CD14-positive monocyte (primary cell): ENCODE data around the gene OPA1. TPM values are rescaled to one million over a fixed set of nuclear protein-coding genes. Genes with fewer than 3 reads are reported as not detected.

ENCODE experiments used
- DNase-seq, 3 donors: peaks; one replicate each; pipeline ENCODE4 v3.0.0-alpha.2; 2011 to 2022
- H2AFZ ChIP-seq: 2 replicates; pipeline ENCODE4 v1.6.0; 2012; ENCODE audit warnings: mild to moderate bottlenecking, low read depth, low read length, inconsistent platforms; ENCODE audit not compliant: insufficient read depth, poor library complexity, severe bottlenecking
- H3K27ac ChIP-seq, 2 donors: 1 replicate in 1 of 2; 2 replicates in 1 of 2; pipeline ENCODE4 v1.5.1; 2012 to 2013; ENCODE audit warnings: low read length in 2 of 2, control low read depth in 1 of 2, inconsistent platforms in 1 of 2, low read depth in 1 of 2, mild to moderate bottlenecking in 1 of 2
- H3K27me3 ChIP-seq, 2 donors: one replicate each; pipeline versions ENCODE4 v1.6.0 to v1.6.1; 2011 to 2013; ENCODE audit warnings: low read length in 2 of 2; ENCODE audit not compliant: control insufficient read depth in 2 of 2, insufficient read depth in 2 of 2
- H3K36me3 ChIP-seq, 2 donors: replicated peaks in 1 of 2; 1 replicate in 1 of 2; 2 replicates in 1 of 2; pipeline versions ENCODE4 v1.5.1 to v1.6.1; 2012 to 2013; ENCODE audit warnings: low read length in 2 of 2, control low read depth in 1 of 2, inconsistent platforms in 1 of 2, mild to moderate bottlenecking in 1 of 2; ENCODE audit not compliant: insufficient read depth in 2 of 2, control insufficient read depth in 1 of 2
- H3K4me1 ChIP-seq, 2 donors: 1 replicate in 1 of 2; 2 replicates in 1 of 2; pipeline versions ENCODE4 v1.5.1 to v1.6.1; 2012 to 2013; ENCODE audit warnings: low read length in 2 of 2, control low read depth in 1 of 2, inconsistent platforms in 1 of 2, mild to moderate bottlenecking in 1 of 2, moderate library complexity in 1 of 2; ENCODE audit not compliant: insufficient read depth in 2 of 2, control insufficient read depth in 1 of 2
- H3K4me2 ChIP-seq: replicated peaks from 2 replicates; pipeline ENCODE3; 2012; ENCODE audit warnings: low read length, moderate library complexity, mild to moderate bottlenecking; ENCODE audit not compliant: poor library complexity, severe bottlenecking; ENCODE audit errors: extremely low read depth
- H3K4me3 ChIP-seq, 3 experiments: fragments of 200-600 bp in 1 of 3; sonication (generic) in 1 of 3; replicated peaks in 1 of 3; 1 replicate in 2 of 3; 2 replicates in 1 of 3; pipeline ENCODE4 v1.5.1; 2011 to 2013; ENCODE audit warnings: low read length in 3 of 3, mild to moderate bottlenecking in 3 of 3, control low read depth in 2 of 3, low read depth in 2 of 3, inconsistent platforms in 1 of 3, moderate library complexity in 1 of 3
- H3K79me2 ChIP-seq: 2 replicates; pipeline ENCODE4 v1.6.0; 2012; ENCODE audit warnings: mild to moderate bottlenecking, control low read depth, inconsistent platforms, low read length, moderate library complexity; ENCODE audit not compliant: insufficient read depth
- H3K9ac ChIP-seq: 2 replicates; pipeline ENCODE4 v1.6.0; 2017; ENCODE audit warnings: low read length, mild to moderate bottlenecking; ENCODE audit not compliant: insufficient read depth, poor library complexity, severe bottlenecking
- H3K9me3 ChIP-seq, 2 donors: replicated peaks in 1 of 2; 1 replicate in 1 of 2; 2 replicates in 1 of 2; pipeline versions ENCODE4 v1.5.1 to v1.6.1; 2012 to 2013; ENCODE audit warnings: low read length in 2 of 2, control low read depth in 1 of 2; ENCODE audit not compliant: control insufficient read depth in 1 of 2, insufficient read depth in 1 of 2
- H4K20me1 ChIP-seq: 2 replicates; pipeline ENCODE4 v1.6.0; 2012; ENCODE audit warnings: mild to moderate bottlenecking, low read length, control low read depth, moderate library complexity; ENCODE audit not compliant: insufficient read depth
- H3K27ac Mint-ChIP-seq, 7 donors: one replicate each; pipeline ENCODE4 v1.8.0; 2020; ENCODE audit warnings: mild to moderate bottlenecking in 7 of 7, mixed read lengths in 7 of 7, moderate library complexity in 6 of 7, inconsistent platforms in 2 of 7
- H3K27me3 Mint-ChIP-seq, 3 donors: one replicate each; pipeline ENCODE4 v1.8.0; 2021 to 2022; ENCODE audit warnings: low read depth in 3 of 3, mild to moderate bottlenecking in 3 of 3, mixed read lengths in 3 of 3, moderate library complexity in 3 of 3, inconsistent platforms in 1 of 3
- H3K36me3 Mint-ChIP-seq, 2 donors: one replicate each; pipeline ENCODE4 v1.8.0; 2020; ENCODE audit warnings: mixed read lengths in 2 of 2, inconsistent platforms in 1 of 2, mild to moderate bottlenecking in 1 of 2
- H3K4me1 Mint-ChIP-seq: one replicate; pipeline ENCODE4 v1.8.0; 2020; ENCODE audit warnings: mild to moderate bottlenecking, mixed read lengths
- H3K4me3 Mint-ChIP-seq, 2 donors: one replicate each; pipeline ENCODE4 v1.8.0; 2020; ENCODE audit warnings: mild to moderate bottlenecking in 2 of 2, mixed read lengths in 2 of 2, moderate library complexity in 1 of 2
- H3K9me3 Mint-ChIP-seq, 7 donors: one replicate each; pipeline ENCODE4 v1.8.0; 2020 to 2022; ENCODE audit warnings: mixed read lengths in 7 of 7, mild to moderate bottlenecking in 6 of 7, moderate library complexity in 6 of 7, inconsistent platforms in 2 of 7
- WGBS: methylation state at CpG from one replicate; pipeline ENCODE4 v1.1.5; 2013; ENCODE audit warnings: missing lambda C conversion rate; ENCODE audit not compliant: insufficient coverage; 5-methylcytosine and 5-hydroxymethylcytosine counted together
- intact Hi-C, 2 donors: fragments of 100-400 bp; cut with micrococcal nuclease; formaldehyde crosslinking; loops; one replicate each; pipeline versions ENCODE4 v1.15.0 to v1.15.1; 2023
- polyA plus RNA-seq, 3 donors: library from polyadenylated mRNA; depleted of rRNA in 1 of 3; unstranded in 2 of 3; stranded (reverse) in 1 of 3; fragments of 300-500 nt in 2 of 3; fragments of >200 nt in 1 of 3; fragmentation: Illumina TruSeq in 2 of 3; gene quantifications; 1 replicate in 2 of 3; 2 replicates in 1 of 3; pipeline ENCODE4 v1.2.3, GENCODE V29; 2012 to 2021
- TF ChIP-seq, protein P1 (sequence below): fragments of 200-600 bp; IDR thresholded peaks from one replicate; pipeline ENCODE4 v1.8.0; 2022; ENCODE audit warnings: antibody characterized with exemption, mild to moderate bottlenecking

OPA1 gene
- polyA plus RNA-seq, 3 donors: 15.4 to 26.5 (median 18.1) TPM

GRCh38 chr3:193722566-193722965 is 129.6 kb downstream of the OPA1 start:
- no peaks in the 10 kb centered on the region for H3K4me1 ChIP-seq
- H3K4me2 ChIP-seq: no peak overlapping the region
- H3K27ac ChIP-seq: no peak overlapping the region
- no peak overlapping the region for H3K9ac ChIP-seq
- H3K27me3 ChIP-seq: no peaks in the 10 kb centered on the region
- H2AFZ ChIP-seq: no peak overlapping the region
- no peak overlapping the region for H3K27ac Mint-ChIP-seq
- DNase-seq: no peak
- TF ChIP-seq, protein P1, sequence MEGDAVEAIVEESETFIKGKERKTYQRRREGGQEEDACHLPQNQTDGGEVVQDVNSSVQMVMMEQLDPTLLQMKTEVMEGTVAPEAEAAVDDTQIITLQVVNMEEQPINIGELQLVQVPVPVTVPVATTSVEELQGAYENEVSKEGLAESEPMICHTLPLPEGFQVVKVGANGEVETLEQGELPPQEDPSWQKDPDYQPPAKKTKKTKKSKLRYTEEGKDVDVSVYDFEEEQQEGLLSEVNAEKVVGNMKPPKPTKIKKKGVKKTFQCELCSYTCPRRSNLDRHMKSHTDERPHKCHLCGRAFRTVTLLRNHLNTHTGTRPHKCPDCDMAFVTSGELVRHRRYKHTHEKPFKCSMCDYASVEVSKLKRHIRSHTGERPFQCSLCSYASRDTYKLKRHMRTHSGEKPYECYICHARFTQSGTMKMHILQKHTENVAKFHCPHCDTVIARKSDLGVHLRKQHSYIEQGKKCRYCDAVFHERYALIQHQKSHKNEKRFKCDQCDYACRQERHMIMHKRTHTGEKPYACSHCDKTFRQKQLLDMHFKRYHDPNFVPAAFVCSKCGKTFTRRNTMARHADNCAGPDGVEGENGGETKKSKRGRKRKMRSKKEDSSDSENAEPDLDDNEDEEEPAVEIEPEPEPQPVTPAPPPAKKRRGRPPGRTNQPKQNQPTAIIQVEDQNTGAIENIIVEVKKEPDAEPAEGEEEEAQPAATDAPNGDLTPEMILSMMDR: no peak
- peaks cover 0 to 6% of the 10 kb centered on the region in 2 donors for H3K9me3 ChIP-seq
- intact Hi-C loops: no loop called here
- H3K79me2 ChIP-seq: no peaks in the 10 kb centered on the region
- no peaks in the 10 kb centered on the region for H3K4me1 Mint-ChIP-seq
- no peak overlapping the region for H3K4me3 ChIP-seq
- H3K9me3 Mint-ChIP-seq: peaks cover 2 to 14% (median 6%) of the 10 kb centered on the region in 7 donors
- no peaks in the 10 kb centered on the region for H3K36me3 ChIP-seq
- WGBS: 80% methylated on average over 1 of the region's 3 CpGs
- H3K4me3 Mint-ChIP-seq: no peak overlapping the region
- H4K20me1 ChIP-seq: no peaks in the 10 kb centered on the region
- H3K36me3 Mint-ChIP-seq: no peaks in the 10 kb centered on the region
- peaks cover 0 to 1% (median under 1%) of the 10 kb centered on the region in 3 donors for H3K27me3 Mint-ChIP-seq

DNA sequence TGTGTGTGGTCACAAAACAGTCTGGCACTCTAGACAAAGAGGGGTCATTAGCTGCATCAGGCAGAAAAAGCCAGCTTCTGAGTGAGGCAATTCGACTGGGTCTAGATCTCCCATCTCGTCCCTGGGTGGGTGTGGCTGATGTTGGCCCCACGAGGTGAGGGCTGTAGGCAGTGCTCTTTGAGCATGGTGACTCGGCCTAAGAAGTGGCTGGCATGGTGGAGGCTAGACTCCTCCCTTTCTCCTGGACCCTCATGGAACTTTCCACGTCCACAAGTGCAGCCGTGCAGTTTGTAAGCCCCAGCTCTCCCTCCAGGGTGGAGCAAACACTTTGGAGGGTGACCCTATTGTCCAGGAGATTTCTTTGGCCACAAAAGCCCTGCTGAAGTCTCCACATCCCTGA is 134.1 kb downstream of the OPA1 start:
- Histone ChIP-seq H4K20me1 (no peaks in the 10 kb centered on the region), H3K79me2 (no peaks in the 10 kb centered on the region), H2AFZ (no peak overlapping the region), H3K27me3 (no peaks in the 10 kb centered on the region), H3K9me3 (no peaks in the 10 kb centered on the region), H3K4me3 (no peak overlapping the region), H3K4me2 (no peak overlapping the region), H3K36me3 (no peaks in the 10 kb centered on the region), H3K9ac (no peak overlapping the region), H3K27ac (no peak overlapping the region), H3K4me1 (no peaks in the 10 kb centered on the region)
- Mint-ChIP-seq H3K36me3 (no peaks in the 10 kb centered on the region), H3K27ac (no peak overlapping the region), H3K4me1 (no peaks in the 10 kb centered on the region), H3K4me3 (no peak overlapping the region), H3K27me3 (peaks cover 0 to 2% (median 0%) of the 10 kb centered on the region in 3 donors), H3K9me3 (peaks cover 0 to 2% (median 0%) of the 10 kb centered on the region in 7 donors)
- no peak for DNase-seq
- WGBS: 87% methylated on average over 4 of the region's 6 CpGs
- TF ChIP-seq, protein P1: no peak
- intact Hi-C loops: no loop called here
